A549 (cell line): ENCODE data around the gene NFKBIE. TPM values are rescaled to one million over a fixed set of nuclear protein-coding genes. Genes with fewer than 3 reads are reported as not detected.

Experiments
- ATAC-seq, 2 experiments: fragments of 200-7000 bp in 1 of 2; fragments of >200 bp in 1 of 2; cut with Nextera tagmentation in 1 of 2; cut with Tn5 transposase in 1 of 2; 3 replicates each; pipeline versions ENCODE4 v1.8.0 to v1.9.1; 2018 to 2020; ENCODE audit warnings: mild to moderate bottlenecking in 1 of 2, moderate library complexity in 1 of 2
- CTCF ChIA-PET: fragments of 300-600 bp; sonication (Branson Sonifier 250); formaldehyde crosslinking; extraction: SDS; loops from one replicate; lab custom pipeline; 2021; ENCODE audit warnings: antibody characterized with exemption, inconsistent platforms; lab: Yijun Ruan, JAX
- POLR2A ChIA-PET: fragments of 350-600 bp; formaldehyde crosslinking; extraction: SDS; loops from one replicate; lab custom pipeline; 2021; ENCODE audit warnings: antibody characterized with exemption, inconsistent platforms; lab: Yijun Ruan, JAX
- DNase-seq, 2 experiments: peaks; one replicate each; pipeline versions ENCODE4 v3.0.0 to v3.0.0-alpha.2; 2011 to 2016; ENCODE audit warnings: low read depth in 1 of 2, low spot score in 1 of 2
- FAIRE-seq: peaks from 2 replicates; lab custom pipeline; 2011; peaks lifted over from hg19 to GRCh38; lab: Jason Lieb, UNC
- H3K27ac ChIP-seq, 2 experiments: fragments of >200 bp; sonication (Bioruptor Twin); formaldehyde crosslinking; 3 replicates each; pipeline ENCODE4 v1.5.1; 2016 to 2017
- H3K4me1 ChIP-seq: fragments of >200 bp; sonication (Bioruptor Twin); formaldehyde crosslinking; 3 replicates; pipeline ENCODE4 v1.6.1; 2016
- H3K4me2 ChIP-seq: fragments of >200 bp; sonication (Bioruptor Twin); formaldehyde crosslinking; 3 replicates; pipeline ENCODE4 v1.6.1; 2016
- H3K4me3 ChIP-seq: fragments of >200 bp; sonication (Bioruptor Twin); formaldehyde crosslinking; 3 replicates; pipeline ENCODE4 v1.5.1; 2016
- H3K9me3 ChIP-seq: fragments of >200 bp; sonication (Bioruptor Twin); formaldehyde crosslinking; 3 replicates; pipeline ENCODE4 v1.6.1; 2016
- BHLHE40 ChIP-seq: IDR thresholded peaks from 2 replicates; pipeline ENCODE4 v1.6.1; 2012; ENCODE audit warnings: low read depth, low read length, inconsistent platforms
- CHD4 ChIP-seq: fragments of 200-600 bp; sonication (generic); IDR thresholded peaks from 2 replicates; pipeline ENCODE4 v1.6.1; 2016; ENCODE audit warnings: antibody characterized with exemption, mild to moderate bottlenecking, borderline replicate concordance
- CTCF ChIP-seq: fragments of >200 bp; sonication (Bioruptor Twin); formaldehyde crosslinking; IDR thresholded peaks from 3 replicates; pipeline ENCODE4 v1.5.1; 2016
- EHMT2 ChIP-seq: fragments of 200-600 bp; sonication (generic); IDR thresholded peaks from 2 replicates; pipeline ENCODE4 v1.6.1; 2016; ENCODE audit warnings: antibody characterized with exemption, low read depth, mild to moderate bottlenecking, moderate library complexity
- ELK1 ChIP-seq: fragments of 150-350 bp; IDR thresholded peaks from 2 replicates; pipeline ENCODE4 v1.6.1; 2014; ENCODE audit warnings: low read depth, mild to moderate bottlenecking, low read length
- FOSL2 ChIP-seq, 2 experiments: fragments of 450-650 bp in 1 of 2; fragments of >200 bp in 1 of 2; sonication (Bioruptor Twin) in 1 of 2; formaldehyde crosslinking; IDR thresholded peaks; 2 replicates each; pipeline versions ENCODE4 v1.5.0 to v1.6.1; 2016 to 2020; ENCODE audit warnings: mild to moderate bottlenecking in 1 of 2, moderate library complexity in 1 of 2
- FOXS1 ChIP-seq: fragments of 250-450 bp; sonication (Bioruptor Pico); IDR thresholded peaks from 2 replicates; pipeline ENCODE4 v1.5.0; 2020; ENCODE audit warnings: mild to moderate bottlenecking, moderate library complexity
- HDAC2 ChIP-seq: fragments of 200-600 bp; sonication (generic); IDR thresholded peaks from 2 replicates; pipeline ENCODE4 v1.6.1; 2016
- HOXB13 ChIP-seq: fragments of 250-450 bp; sonication (Bioruptor Pico); IDR thresholded peaks from 2 replicates; pipeline ENCODE4 v1.5.0; 2020; ENCODE audit warnings: low read depth, mild to moderate bottlenecking, moderate library complexity
- JUNB ChIP-seq: fragments of >200 bp; sonication (Bioruptor Twin); formaldehyde crosslinking; IDR thresholded peaks from 2 replicates; pipeline ENCODE4 v1.6.1; 2016
- MAZ ChIP-seq: fragments of 150-350 bp; IDR thresholded peaks from 2 replicates; pipeline ENCODE4 v1.6.1; 2014; ENCODE audit warnings: antibody characterized with exemption, low read depth, low read length, borderline replicate concordance
- PHF8 ChIP-seq: fragments of 200-600 bp; sonication (generic); IDR thresholded peaks from 2 replicates; pipeline ENCODE4 v1.6.1; 2016; ENCODE audit warnings: low read depth, mild to moderate bottlenecking, antibody characterized with exemption, moderate library complexity, borderline replicate concordance
- RAD21 ChIP-seq, 2 experiments: fragments of >200 bp in 1 of 2; sonication (Bioruptor Twin) in 1 of 2; formaldehyde crosslinking in 1 of 2; IDR thresholded peaks in 1 of 2; conservative IDR thresholded peaks in 1 of 2; 2 replicates in 1 of 2; 3 replicates in 1 of 2; pipeline ENCODE4 v1.6.1; 2012 to 2018; ENCODE audit warnings: inconsistent platforms in 1 of 2
- RNF2 ChIP-seq: fragments of 200-600 bp; sonication (generic); IDR thresholded peaks from 2 replicates; pipeline ENCODE4 v1.6.1; 2016; ENCODE audit warnings: low read depth, mild to moderate bottlenecking, antibody characterized with exemption, moderate library complexity, borderline replicate concordance
- SMC3 ChIP-seq: fragments of >200 bp; sonication (Bioruptor Twin); formaldehyde crosslinking; IDR thresholded peaks from 3 replicates; pipeline ENCODE4 v1.6.1; 2018; ENCODE audit warnings: inconsistent platforms
- ZNF302 ChIP-seq: fragments of 250-450 bp; sonication (Bioruptor Pico); IDR thresholded peaks from 2 replicates; pipeline ENCODE4 v1.9.0; 2021; ENCODE audit warnings: inconsistent platforms, mild to moderate bottlenecking, moderate library complexity
- ZSCAN20 ChIP-seq: fragments of 250-450 bp; sonication (Bioruptor Pico); IDR thresholded peaks from 2 replicates; pipeline ENCODE4 v1.8.0; 2022; ENCODE audit warnings: mild to moderate bottlenecking, moderate library complexity
- WGBS: methylation state at CpG from one replicate; pipeline ENCODE4 v1.1.6; 2017; ENCODE audit errors: missing lambda C conversion rate; 5-methylcytosine and 5-hydroxymethylcytosine counted together
- polyA plus RNA-seq, 4 experiments: library from polyadenylated mRNA; depleted of rRNA in 3 of 4; stranded (reverse); fragments of >200 nt; fragmentation: RNase III in 1 of 4; extraction: RNeasy Plus Mini Kit Qiagen cat#74134 plus additional on column Dnase treatment in 1 of 4; gene quantifications; 2 replicates in 3 of 4; 3 replicates in 1 of 4; pipeline ENCODE4 v1.2.3, GENCODE V29; 2011 to 2017
- TF ChIP-seq, protein P1 (sequence below): fragments of >200 bp; sonication (Bioruptor Twin); formaldehyde crosslinking; IDR thresholded peaks from 3 replicates; pipeline ENCODE4 v1.6.1; 2016
- TF ChIP-seq, protein P2 (sequence below): IDR thresholded peaks from 2 replicates; pipeline ENCODE4 v1.6.1; 2012; ENCODE audit warnings: low read depth, borderline replicate concordance

The NFKBIE gene
- polyA plus RNA-seq, 2 of the 4 experiments (the other 2 are of a cell fraction) = 6.0 to 6.3 TPM

- TF ChIP-seq HOXB13 (CRISPR knock-in tag) = no peak
- TF ChIP-seq, all 56 proteins: peak for 0
These were observed 30.1 kb downstream of the NFKBIE start (continued) for GRCh38 chr6:44235269-44235668.

GRCh38 chr6:44234101-44235025, 31.0 kb downstream of the NFKBIE start:
- CTCF ChIA-PET = interaction anchor here (0.5 to 8.4 kb wide), 31 partner anchors 10 to 1659 kb away, joined by 3 to 111 read pairs (median 5); partner anchors contain the start of genes HSP90AB1, MYMX and SLC29A1
- POLR2A ChIA-PET = interaction anchor here (1.8 kb wide), 1 partner anchor 13 kb away, joined by 13 read pairs; the partner anchor contains the start of gene HSP90AB1
- peak; percentile 42 to 69; a peak in 4 of 6 replicates for ATAC-seq
- Histone ChIP-seq H3K4me3 (no peak overlapping the region), H3K4me1 (peaks cover 39% of the 10 kb centered on the region), H3K27ac (peak overlapping the region; percentile 11 to 77; a peak in 3 of 6 replicates), H3K9me3 (no peaks in the 10 kb centered on the region), H3K4me2 (peak overlapping the region; percentile 25; the same call in 1 of the 3 replicates)
- no peak for FAIRE-seq
- peak in 1 of 2 experiments; percentile 61 for DNase-seq
- 32% methylated on average over 5 of the region's 5 CpGs for WGBS
- TF ChIP-seq FOXS1 (CRISPR knock-in tag) (no peak), RAD21 (conservative IDR thresholded peaks at IDR 0.05 in 1 of 2, IDR thresholded peaks at IDR 0.05 in 1 of 2) (peak; percentile 65), RNF2 (no peak), CTCF (peak; percentile 55), HDAC2 (no peak), ZNF302 (CRISPR knock-in tag) (no peak), CHD4 (no peak), MAZ (no peak), ELK1 (no peak), PHF8 (no peak), FOSL2 (IDR thresholded peaks at IDR 0.05) (no peak), FOSL2 (CRISPR knock-in tag; IDR thresholded peaks at IDR 0.05) (no peak), JUNB (no peak), ZSCAN20 (CRISPR knock-in tag) (no peak), EHMT2 (no peak), BHLHE40 (no peak), SMC3 (peak; percentile 58)
- TF ChIP-seq, protein P1, sequence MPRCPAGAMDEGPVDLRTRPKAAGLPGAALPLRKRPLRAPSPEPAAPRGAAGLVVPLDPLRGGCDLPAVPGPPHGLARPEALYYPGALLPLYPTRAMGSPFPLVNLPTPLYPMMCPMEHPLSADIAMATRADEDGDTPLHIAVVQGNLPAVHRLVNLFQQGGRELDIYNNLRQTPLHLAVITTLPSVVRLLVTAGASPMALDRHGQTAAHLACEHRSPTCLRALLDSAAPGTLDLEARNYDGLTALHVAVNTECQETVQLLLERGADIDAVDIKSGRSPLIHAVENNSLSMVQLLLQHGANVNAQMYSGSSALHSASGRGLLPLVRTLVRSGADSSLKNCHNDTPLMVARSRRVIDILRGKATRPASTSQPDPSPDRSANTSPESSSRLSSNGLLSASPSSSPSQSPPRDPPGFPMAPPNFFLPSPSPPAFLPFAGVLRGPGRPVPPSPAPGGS = no peak
- TF ChIP-seq, protein P2, sequence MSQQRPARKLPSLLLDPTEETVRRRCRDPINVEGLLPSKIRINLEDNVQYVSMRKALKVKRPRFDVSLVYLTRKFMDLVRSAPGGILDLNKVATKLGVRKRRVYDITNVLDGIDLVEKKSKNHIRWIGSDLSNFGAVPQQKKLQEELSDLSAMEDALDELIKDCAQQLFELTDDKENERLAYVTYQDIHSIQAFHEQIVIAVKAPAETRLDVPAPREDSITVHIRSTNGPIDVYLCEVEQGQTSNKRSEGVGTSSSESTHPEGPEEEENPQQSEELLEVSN = no peak
